GM19023 (cell line): ENCODE data around the gene NXPH4.
A peak's percentile ranks its signal among the peaks of the same experiment; 100 is the strongest.

Experiments
- ATAC-seq: cut with Tn5 transposase; IDR thresholded peaks from one replicate; pipeline ENCODE4 v1.9.1; 2021; ENCODE audit warnings: mild to moderate bottlenecking, moderate library complexity; ENCODE audit not compliant: unreplicated experiment

The NXPH4 gene

GRCh38 chr12:57229634-57230380, 13.2 kb downstream of the NXPH4 start, which contains the start of gene SHMT2:
Gene SHMT2 (plus strand): TSS chr12:57229711. CDS start chr12:57229779, 68 bp downstream.
- ATAC-seq, result peak; percentile 56

- ATAC-seq, result no peak
These were observed 14.0 kb downstream of the NXPH4 start for GRCh38 chr12:57230381-57231155.

GRCh38 chr12:57231276-57232021, 14.9 kb downstream of the NXPH4 start:
- no peak for ATAC-seq

- no peak for ATAC-seq
These were observed 15.7 kb downstream of the NXPH4 start for GRCh38 chr12:57232156-57232756.

- no peak for ATAC-seq
These were observed 17.0 kb downstream of the NXPH4 start for GRCh38 chr12:57233357-57234232.

GRCh38 chr12:57234233-57234570, 17.6 kb downstream of the NXPH4 start:
- ATAC-seq, result no peak

- no peak for ATAC-seq
These were observed 18.0 kb downstream of the NXPH4 start for GRCh38 chr12:57234571-57235016.

GRCh38 chr12:57235017-57235727, 18.6 kb downstream of the NXPH4 start:
- no peak for ATAC-seq

- no peak for ATAC-seq
These were observed 19.1 kb downstream of the NXPH4 start for GRCh38 chr12:57235728-57236131.

- ATAC-seq, result no peak
These were observed 19.8 kb downstream of the NXPH4 start for GRCh38 chr12:57236201-57236924.

GRCh38 chr12:57236925-57237595, 20.5 kb downstream of the NXPH4 start:
- ATAC-seq, result no peak

- no peak for ATAC-seq
These were observed 21.0 kb downstream of the NXPH4 start for GRCh38 chr12:57237596-57237931.

- ATAC-seq, result no peak
These were observed 21.6 kb downstream of the NXPH4 start for GRCh38 chr12:57237932-57238853.

GRCh38 chr12:57238854-57239554, 22.4 kb downstream of the NXPH4 start:
- ATAC-seq, result peak; percentile 52

- ATAC-seq, result no peak
These were observed 23.0 kb downstream of the NXPH4 start for GRCh38 chr12:57239587-57240065.

- ATAC-seq, result no peak
These were observed 23.7 kb downstream of the NXPH4 start for GRCh38 chr12:57240066-57240921.
